SH-SY5Y (cell line): Measurements from ENCODE around the gene RAN.

Experiments
- GATA2 ChIP-seq: IDR thresholded peaks from 2 replicates; pipeline ENCODE4 v1.6.1; 2011; ENCODE audit warnings: mild to moderate bottlenecking, low read depth, low read length
- GATA3 ChIP-seq: IDR thresholded peaks from 2 replicates; pipeline ENCODE4 v1.6.1; 2011; ENCODE audit warnings: low read depth, mild to moderate bottlenecking, low read length, moderate library complexity

Gene RAN

DNA sequence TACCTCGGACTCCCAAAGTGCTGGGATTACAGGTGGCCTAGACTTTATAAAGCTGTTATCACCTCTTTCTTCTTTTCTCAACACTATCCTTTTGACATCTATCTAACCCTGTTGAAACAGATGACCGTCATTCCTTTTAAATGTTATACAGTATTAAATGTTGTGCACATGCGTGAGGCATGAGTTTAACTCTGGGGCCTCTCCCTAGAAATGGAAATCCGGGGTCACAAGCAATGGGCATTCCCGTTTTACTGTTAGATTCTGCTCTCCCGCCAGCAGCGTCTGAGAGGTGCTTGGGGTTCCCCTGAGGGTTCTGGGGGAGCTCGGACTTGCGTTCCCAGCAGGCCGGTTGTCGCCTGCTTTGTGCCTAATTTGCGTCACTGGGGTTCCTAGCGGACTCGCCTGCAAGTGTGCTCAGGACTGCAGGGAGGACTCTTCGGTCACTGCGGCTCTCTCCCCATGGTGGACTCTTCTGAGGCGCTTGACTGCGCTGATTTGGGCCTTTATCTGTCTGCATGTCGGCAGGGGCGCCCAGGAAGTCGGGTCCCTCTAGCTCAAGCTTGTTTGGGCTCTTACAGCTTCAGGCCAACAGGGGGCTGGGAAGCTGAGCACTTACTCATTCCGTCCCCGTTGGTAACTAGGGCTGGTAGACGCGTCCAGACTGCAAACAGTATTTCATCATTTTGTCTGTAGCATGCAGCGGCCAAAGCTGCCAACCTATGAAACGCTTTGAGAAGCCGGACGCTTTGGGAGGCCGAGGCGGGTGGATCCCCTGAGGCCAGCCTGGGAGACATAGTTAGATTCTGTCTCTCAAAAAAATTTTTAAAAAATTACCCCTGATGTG lies 1.2 kb upstream of the RAN start:
- TF ChIP-seq GATA2, result no peak
- TF ChIP-seq GATA3, result no peak

DNA sequence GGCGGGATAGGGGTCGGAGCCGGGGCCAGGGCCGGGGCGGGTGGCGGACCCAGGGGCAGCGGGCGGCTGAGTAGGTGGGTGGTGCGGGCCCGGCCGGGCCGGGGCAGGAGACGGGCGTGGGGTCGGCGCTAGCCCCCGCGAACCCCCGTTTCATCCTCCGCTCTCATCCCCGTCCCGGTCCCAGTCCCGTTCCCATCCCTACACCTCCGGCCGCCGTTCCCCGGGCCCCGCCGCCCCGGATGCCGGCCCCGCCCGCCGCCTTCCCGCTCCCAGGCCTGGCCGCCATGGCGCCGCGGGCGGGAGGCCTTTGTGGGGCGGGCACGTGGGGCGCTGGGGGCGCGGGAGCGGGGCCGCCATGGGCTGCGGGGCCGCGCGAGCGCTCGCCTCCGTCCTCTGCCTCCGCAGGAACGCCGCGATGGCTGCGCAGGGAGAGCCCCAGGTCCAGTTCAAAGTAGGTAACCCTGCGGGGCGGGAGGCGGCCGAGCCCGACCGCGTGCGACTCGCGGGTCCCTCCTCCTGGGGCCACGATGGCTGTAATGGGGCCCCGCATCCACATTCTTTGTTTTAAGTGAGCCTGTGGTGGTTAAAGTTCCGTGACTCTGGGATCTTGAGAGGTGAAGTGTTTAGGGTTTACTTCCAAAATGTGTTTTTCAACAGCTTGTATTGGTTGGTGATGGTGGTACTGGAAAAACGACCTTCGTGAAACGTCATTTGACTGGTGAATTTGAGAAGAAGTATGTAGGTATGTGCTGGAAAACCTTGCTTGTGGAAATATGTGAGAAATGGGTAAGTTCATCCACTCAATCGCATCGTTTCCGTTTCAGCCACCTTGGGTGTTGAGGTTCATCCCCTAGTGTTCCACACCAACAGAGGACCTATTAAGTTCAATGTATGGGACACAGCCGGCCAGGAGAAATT lies 572 bp downstream of the RAN start:
- no peak for TF ChIP-seq GATA2
- TF ChIP-seq GATA3, result no peak

DNA sequence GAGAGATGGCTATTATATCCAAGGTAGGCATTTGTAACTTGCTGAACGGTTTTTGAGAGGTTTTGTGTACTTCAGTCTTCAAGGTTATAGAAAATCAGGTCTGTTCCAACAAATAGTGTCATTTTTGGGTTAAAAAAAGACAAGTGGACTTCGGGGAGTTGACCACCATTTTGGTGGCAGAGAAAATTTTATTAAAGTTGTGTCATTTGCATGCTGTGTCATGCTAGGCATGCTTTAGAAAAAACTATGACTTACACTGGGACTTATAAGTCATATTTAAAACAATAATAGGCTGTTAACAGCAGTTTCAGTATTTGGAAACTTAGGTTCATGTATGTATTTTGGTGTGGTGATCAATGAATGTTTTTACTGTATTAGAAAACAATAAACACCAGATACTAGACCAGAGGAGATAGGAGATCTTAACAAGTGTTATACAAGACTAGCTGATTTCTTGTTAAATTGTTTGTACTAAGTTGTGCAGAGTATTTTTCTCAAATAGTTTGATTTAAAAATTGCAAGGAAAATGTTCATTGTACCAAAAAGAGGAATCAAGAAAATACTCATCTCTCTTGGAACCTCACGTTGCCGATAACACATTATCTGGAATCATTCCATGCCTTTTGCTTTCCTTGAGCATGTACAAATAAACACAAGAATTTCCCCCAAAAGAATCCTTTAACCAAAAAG lies 1.4 kb downstream of the RAN start:
- TF ChIP-seq GATA3, result no peak
- no peak for TF ChIP-seq GATA2

DNA sequence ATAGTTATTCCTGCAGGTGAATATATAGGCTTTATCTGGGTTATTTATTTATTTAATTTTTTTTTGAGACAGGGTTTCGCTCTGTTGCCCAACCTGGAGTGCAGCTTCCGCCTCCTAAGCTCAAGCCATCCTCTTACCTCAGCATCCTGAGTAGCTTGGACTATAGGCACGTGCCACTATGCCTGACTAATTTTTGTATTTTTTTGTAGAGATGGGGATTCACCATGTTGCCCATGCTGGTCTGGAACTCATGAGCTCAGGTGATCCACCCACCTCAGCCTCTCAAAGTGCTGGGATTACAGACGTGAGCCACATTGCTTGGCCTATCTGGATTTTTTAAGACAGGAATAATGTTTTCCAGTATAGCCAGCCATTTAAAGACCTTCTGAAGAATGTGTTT lies 2.0 kb downstream of the RAN start:
- TF ChIP-seq GATA2 (no peak), GATA3 (no peak)

DNA sequence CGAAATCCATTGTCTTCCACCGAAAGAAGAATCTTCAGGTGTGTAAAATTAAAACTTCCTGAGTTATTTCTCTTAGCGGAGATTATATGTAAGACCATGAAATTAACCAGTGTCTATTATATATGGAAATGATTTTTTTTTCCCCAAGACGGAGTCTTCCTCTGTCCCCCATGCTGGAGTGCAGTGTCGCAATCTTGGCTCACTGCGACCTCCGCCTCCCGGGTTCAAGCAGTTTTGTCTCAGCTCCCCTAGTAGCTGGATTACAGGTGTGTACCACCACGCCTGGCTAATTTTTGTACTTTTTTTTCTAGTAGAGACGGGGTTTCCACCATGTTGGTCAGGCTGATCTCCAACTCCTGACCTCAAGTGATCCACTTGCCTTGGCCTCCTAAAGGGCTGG lies 2.8 kb downstream of the RAN start:
- TF ChIP-seq GATA2 (no peak), GATA3 (no peak)

DNA sequence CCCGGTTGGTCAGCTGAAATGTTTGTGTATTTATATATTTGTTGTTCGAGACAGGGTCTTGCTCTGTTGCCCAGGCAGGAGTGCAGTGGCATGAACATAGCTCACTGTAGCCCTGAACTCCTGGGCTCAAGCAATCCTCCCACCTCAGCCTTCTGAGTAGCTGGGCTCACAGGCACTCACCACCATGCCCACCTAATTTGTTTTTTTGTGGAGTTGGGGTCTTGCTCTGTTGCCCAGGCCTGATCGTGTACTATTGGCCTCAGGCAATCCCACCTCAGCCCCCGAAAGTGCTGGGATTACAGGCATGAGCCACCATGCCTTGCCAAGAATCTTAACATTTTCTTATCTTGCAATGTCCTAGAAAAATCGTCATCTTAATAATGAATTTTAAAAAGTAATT lies 3.3 kb downstream of the RAN start:
- TF ChIP-seq GATA3 (no peak), GATA2 (no peak)

DNA sequence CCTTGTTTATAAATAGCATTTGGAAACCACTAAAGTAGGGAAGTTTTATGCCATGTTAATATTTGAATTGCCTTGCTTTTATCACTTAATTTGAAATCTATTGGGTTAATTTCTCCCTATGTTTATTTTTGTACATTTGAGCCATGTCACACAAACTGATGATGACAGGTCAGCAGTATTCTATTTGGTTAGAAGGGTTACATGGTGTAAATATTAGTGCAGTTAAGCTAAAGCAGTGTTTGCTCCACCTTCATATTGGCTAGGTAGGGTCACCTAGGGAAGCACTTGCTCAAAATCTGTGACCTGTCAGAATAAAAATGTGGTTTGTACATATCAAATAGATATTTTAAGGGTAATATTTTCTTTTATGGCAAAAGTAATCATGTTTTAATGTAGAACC lies 4.4 kb downstream of the RAN start:
- TF ChIP-seq GATA3 (no peak), GATA2 (no peak)

DNA sequence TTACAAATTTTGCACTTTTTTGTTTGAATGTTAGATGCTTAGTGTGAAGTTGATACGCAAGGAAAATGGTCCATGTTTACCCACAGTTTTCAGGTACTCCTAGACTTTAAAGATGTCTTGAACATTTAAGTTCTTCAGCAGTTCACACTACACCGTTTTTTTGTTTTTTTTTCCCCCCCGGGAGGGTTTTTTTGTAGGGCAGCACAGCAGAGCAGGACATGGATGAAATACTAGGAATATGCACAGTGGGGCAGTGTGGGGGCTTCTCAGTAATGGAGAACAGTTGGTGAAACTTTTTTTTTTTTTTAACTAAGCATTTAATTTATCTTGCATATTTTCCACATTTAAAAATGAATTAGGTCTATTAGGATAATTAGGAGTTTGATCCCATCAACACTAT lies 4.9 kb downstream of the RAN start:
- TF ChIP-seq GATA3 (no peak), GATA2 (no peak)

DNA sequence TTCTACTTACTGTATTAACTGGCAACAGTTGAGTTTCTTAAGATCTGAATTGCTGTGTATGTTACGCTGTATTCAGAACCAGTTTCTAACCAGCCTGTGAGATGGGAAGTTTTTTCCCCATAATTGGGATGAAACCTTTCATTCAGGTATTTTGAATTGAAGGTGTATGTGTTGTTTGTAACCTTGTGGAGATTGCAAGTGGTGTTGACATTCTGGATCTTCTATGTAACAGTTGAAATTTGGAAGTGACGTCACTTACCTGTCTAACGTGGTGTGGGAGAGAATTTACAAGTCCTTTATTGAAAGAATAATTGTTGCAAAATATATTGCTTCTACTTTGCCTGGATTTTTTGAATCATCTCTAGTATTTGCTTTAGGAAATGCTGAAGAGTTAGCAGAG lies 5.5 kb downstream of the RAN start:
- TF ChIP-seq GATA3, result no peak
- TF ChIP-seq GATA2, result no peak; the same call in 1 of the 2 replicates

DNA sequence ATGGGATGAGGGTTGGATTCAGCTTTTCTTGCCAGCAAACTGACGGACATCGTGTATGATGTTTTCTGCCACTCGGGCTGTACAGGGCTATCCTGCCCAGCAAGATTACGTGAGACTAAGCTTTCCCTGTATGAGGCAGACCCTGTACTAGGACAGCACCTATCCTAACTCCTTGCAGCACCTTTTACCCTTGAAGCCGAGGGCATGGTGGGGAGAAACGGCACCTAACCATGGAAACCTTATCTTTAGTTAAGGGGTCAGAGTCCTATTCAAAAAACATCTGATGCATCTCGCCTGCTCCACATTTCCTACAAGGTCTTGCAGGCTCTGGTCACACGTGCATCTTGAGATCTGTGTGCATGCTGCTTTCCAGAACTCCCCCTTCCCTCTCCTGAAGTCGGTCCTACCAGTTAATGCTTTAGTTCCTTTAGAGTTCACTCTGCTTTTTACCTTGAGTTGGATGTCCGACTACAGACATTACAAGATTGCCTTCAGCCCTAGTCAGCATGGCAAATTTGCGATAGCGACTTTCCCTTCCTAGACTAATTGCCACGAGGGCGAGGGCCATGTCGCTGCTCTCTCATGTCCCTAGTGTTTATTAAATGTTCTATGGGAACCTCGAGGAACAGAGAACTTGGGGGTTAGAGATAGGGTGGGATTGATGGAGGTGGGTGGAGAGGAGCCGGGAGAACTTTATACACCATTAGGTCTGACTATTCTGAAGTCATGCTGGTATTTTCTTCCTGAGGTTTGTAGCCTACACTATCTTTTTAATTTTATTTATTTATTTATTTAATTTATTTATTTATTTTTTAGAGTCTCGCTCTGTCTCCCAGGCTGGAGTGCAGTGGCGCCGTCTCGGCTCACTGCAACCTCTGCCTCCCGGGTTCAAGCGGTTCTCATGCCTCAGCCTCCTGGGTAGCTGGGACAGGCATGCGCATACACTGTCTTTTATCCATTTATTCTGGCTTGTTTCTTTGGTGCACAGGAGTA lies 6.6 kb downstream of the RAN start:
- no peak for TF ChIP-seq GATA3
- no peak for TF ChIP-seq GATA2

DNA sequence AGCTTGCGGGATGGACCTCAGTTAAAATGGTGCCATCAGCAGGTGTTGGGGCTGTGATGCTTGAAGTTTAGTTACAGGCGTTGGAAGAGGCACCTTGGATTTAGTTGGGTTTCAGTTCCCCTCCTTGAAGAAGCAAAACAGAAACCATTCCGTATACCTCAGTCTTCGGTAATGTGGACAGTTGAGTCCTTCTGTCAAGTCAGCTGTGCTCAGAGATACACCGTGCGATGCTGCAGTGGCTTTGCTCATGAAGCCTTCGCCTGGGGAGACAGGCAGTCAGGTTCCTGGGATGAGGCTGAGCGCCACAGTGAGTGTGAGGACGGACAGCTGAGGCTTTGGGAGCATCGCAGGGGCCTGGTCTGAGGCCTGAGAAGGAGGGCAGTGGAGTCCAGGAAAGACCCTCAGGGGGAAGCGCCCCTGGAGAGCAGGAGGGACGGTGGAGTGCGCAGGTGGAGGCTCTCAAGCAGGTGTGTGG lies 7.4 kb downstream of the RAN start:
- no peak for TF ChIP-seq GATA3
- no peak for TF ChIP-seq GATA2

DNA sequence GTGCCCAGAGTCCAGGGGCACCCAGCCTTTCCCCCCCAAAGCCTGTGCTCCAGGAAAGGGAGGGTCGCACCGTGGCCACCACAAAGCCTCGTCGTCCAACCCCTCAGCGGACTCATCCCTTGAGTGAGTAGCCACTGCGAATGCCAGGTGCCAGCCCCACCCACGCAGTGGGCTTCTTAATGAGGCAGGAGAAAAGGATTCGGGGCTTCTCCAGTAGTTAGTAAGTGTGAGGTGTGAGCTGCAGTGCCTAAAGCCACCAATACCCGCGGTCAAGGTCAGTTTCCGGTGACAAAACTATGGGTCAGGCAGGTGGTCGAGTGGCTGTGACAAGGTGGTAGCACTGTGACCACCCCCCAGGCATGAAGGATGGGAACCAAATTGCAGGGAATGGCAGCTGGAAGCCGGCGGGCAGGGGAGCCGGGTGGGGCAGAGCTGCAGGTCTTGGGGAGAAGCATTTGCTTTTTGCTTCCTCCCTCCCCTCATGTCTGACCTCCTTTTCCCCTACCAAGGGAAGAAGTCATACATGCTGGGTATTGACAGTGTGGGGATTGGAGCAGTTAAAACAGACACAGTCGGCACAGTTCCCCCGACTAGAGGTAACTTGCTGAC lies 8.0 kb downstream of the RAN start:
- no peak for TF ChIP-seq GATA3
- no peak for TF ChIP-seq GATA2
